A673 (cell line): ENCODE measurements around the gene MRPL30.

ENCODE experiments used
- EZH2 ChIP-seq: fragments of 200-600 bp; sonication (generic); IDR thresholded peaks from 2 replicates; pipeline ENCODE4 v1.6.1; 2017; ENCODE audit warnings: borderline replicate concordance, low read depth, mild to moderate bottlenecking, mixed read lengths, antibody characterized with exemption, low read length; ENCODE audit not compliant: poor library complexity, severe bottlenecking
- TF ChIP-seq, protein P1 (sequence below): fragments of 300-800, 200-600 bp; sonication (generic); conservative IDR thresholded peaks from 2 replicates; pipeline ENCODE4 v1.5.1; 2017; ENCODE audit warnings: low read depth, mild to moderate bottlenecking, antibody characterized with exemption, low read length, moderate library complexity, mixed read lengths

DNA sequence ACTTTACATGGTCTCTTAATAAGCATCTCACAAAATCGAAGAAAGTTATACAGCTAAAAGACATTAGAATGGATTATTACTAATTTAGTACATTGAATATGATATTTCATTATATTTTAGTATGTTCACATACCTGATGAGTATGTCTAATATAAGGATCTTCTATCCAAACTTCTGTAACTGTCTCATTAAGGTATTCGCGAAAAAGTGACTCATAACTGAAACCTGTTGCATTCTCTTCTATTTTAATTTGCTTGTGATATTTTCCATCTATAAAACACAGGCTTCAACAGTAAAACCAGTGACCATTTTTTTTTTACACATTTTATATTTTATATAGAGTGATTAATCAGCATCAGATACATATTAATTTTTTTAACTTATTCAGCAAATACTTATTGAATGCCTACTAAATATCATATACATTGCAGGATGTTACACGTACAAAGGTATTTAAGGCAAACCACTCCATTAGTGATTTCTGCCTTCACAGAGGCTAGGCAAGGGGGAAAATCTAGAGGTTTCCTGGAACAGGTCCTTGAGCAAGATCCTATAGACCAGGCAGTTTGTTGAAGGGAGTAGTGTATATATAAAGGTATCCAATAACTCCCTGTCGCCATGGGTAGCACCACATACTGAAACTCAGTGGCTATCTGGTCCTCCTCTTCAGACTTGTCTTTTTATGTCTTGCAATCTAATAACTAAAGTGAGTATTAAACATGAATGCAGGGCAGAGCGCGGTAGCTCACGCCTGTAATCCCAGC, 9.4 kb upstream of the MRPL30 start:
- TF ChIP-seq, protein P1, sequence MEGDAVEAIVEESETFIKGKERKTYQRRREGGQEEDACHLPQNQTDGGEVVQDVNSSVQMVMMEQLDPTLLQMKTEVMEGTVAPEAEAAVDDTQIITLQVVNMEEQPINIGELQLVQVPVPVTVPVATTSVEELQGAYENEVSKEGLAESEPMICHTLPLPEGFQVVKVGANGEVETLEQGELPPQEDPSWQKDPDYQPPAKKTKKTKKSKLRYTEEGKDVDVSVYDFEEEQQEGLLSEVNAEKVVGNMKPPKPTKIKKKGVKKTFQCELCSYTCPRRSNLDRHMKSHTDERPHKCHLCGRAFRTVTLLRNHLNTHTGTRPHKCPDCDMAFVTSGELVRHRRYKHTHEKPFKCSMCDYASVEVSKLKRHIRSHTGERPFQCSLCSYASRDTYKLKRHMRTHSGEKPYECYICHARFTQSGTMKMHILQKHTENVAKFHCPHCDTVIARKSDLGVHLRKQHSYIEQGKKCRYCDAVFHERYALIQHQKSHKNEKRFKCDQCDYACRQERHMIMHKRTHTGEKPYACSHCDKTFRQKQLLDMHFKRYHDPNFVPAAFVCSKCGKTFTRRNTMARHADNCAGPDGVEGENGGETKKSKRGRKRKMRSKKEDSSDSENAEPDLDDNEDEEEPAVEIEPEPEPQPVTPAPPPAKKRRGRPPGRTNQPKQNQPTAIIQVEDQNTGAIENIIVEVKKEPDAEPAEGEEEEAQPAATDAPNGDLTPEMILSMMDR: no peak
- TF ChIP-seq EZH2: no peak
